Measurements from ENCODE around the gene TRIM65. TPM values are rescaled to one million over a fixed set of nuclear protein-coding genes. Genes with fewer than 3 reads are reported as not detected.
A peak's percentile ranks its signal among the peaks of the same experiment; 100 is the strongest.

TRIM65 gene
- total and polyA plus RNA-seq, 2 experiments from 2014 or later, result 13.8 to 54.0 TPM

DNA sequence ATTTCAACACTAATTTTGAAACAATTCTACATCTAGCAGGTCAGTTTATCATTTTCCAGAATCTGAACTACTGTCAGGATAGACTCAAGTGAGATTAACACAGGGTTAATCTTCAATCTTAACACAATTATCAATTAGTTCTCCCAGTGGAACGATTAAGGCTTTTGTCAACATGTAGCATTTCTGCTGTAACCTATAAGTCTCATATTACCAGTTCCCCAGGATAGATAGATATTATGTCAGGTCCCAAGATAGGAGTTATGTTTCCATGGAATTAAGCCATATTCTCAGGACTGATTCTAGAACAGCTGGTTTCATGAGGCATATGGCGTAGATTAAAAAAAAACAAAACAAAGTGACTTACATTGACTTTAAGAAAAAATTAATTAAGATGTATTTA is 48.5 kb upstream of the TRIM65 start (continued):
- TF ChIP-seq, protein P1, sequence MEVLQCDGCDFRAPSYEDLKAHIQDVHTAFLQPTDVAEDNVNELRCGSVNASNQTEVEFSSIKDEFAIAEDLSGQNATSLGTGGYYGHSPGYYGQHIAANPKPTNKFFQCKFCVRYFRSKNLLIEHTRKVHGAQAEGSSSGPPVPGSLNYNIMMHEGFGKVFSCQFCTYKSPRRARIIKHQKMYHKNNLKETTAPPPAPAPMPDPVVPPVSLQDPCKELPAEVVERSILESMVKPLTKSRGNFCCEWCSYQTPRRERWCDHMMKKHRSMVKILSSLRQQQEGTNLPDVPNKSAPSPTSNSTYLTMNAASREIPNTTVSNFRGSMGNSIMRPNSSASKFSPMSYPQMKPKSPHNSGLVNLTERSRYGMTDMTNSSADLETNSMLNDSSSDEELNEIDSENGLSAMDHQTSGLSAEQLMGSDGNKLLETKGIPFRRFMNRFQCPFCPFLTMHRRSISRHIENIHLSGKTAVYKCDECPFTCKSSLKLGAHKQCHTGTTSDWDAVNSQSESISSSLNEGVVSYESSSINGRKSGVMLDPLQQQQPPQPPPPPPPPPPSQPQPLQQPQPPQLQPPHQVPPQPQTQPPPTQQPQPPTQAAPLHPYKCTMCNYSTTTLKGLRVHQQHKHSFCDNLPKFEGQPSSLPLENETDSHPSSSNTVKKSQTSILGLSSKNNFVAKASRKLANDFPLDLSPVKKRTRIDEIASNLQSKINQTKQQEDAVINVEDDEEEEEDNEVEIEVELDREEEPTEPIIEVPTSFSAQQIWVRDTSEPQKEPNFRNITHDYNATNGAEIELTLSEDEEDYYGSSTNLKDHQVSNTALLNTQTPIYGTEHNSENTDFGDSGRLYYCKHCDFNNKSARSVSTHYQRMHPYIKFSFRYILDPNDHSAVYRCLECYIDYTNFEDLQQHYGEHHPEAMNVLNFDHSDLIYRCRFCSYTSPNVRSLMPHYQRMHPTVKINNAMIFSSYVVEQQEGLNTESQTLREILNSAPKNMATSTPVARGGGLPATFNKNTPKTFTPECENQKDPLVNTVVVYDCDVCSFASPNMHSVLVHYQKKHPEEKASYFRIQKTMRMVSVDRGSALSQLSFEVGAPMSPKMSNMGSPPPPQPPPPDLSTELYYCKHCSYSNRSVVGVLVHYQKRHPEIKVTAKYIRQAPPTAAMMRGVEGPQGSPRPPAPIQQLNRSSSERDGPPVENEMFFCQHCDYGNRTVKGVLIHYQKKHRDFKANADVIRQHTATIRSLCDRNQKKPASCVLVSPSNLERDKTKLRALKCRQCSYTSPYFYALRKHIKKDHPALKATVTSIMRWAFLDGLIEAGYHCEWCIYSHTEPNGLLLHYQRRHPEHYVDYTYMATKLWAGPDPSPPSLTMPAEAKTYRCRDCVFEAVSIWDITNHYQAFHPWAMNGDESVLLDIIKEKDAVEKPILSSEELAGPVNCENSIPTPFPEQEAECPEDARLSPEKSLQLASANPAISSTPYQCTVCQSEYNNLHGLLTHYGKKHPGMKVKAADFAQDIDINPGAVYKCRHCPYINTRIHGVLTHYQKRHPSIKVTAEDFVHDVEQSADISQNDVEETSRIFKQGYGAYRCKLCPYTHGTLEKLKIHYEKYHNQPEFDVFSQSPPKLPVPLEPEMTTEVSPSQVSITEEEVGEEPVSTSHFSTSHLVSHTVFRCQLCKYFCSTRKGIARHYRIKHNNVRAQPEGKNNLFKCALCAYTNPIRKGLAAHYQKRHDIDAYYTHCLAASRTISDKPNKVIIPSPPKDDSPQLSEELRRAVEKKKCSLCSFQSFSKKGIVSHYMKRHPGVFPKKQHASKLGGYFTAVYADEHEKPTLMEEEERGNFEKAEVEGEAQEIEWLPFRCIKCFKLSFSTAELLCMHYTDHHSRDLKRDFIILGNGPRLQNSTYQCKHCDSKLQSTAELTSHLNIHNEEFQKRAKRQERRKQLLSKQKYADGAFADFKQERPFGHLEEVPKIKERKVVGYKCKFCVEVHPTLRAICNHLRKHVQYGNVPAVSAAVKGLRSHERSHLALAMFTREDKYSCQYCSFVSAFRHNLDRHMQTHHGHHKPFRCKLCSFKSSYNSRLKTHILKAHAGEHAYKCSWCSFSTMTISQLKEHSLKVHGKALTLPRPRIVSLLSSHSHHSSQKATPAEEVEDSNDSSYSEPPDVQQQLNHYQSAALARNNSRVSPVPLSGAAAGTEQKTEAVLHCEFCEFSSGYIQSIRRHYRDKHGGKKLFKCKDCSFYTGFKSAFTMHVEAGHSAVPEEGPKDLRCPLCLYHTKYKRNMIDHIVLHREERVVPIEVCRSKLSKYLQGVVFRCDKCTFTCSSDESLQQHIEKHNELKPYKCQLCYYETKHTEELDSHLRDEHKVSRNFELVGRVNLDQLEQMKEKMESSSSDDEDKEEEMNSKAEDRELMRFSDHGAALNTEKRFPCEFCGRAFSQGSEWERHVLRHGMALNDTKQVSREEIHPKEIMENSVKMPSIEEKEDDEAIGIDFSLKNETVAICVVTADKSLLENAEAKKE (CRISPR knock-in tag; IDR thresholded peaks at IDR 0.05), result no peak
- TF ChIP-seq, protein P2, sequence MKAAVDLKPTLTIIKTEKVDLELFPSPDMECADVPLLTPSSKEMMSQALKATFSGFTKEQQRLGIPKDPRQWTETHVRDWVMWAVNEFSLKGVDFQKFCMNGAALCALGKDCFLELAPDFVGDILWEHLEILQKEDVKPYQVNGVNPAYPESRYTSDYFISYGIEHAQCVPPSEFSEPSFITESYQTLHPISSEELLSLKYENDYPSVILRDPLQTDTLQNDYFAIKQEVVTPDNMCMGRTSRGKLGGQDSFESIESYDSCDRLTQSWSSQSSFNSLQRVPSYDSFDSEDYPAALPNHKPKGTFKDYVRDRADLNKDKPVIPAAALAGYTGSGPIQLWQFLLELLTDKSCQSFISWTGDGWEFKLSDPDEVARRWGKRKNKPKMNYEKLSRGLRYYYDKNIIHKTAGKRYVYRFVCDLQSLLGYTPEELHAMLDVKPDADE (IDR thresholded peaks at IDR 0.05), result no peak
- no peak for TF ChIP-seq EZH2phosphoT487 (IDR thresholded peaks at IDR 0.05; ENCODE audit: unreplicated experiment)
- TF ChIP-seq EZH2 (IDR thresholded peaks at IDR 0.05; ENCODE audit: low read depth, unreplicated experiment), result no peak
- TF ChIP-seq CREB1 (CRISPR knock-in tag; IDR thresholded peaks at IDR 0.05; ENCODE audit: low read depth), result no peak

DNA sequence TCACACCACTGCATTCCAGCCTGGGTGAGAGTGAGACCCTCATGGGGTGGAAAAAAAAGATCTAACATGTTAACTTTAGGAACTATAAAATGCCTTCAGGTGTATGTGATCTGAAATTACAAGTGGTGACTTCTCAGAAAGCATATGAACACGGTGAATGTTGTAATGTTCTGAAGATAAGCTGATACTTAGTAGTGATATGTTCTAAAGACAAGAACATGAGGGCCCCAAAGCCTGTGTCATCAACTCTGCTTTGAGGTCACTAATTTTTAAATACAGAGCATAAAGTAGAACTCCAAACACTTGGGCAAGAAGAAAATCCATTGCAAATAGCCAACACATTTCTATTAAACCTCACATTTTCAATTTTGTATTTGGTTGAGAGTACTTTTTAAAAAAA is 46.7 kb upstream of the TRIM65 start:
- Mint-ChIP-seq H3K4me1 (peaks cover 15% of the 10 kb centered on the region; the same call in 2 of the 3 replicates), H3K9me3 (no peaks in the 10 kb centered on the region), H3K27me3 (ENCODE audit: insufficient read depth, low read depth, poor library complexity) (peaks cover 5% of the 10 kb centered on the region), H3K4me3 (no peak overlapping the region), H3K27ac (no peak overlapping the region), H3K36me3 (ENCODE audit: low read depth) (peaks cover 16% of the 10 kb centered on the region; the same call in 2 of the 3 replicates)
- Histone ChIP-seq H3K27me3 (ENCODE audit: insufficient read depth) (no peaks in the 10 kb centered on the region), H3K4me1 (ENCODE audit: insufficient read depth) (peaks cover 17% of the 10 kb centered on the region; the same call in 1 of the 2 replicates), H3K9me2 (ENCODE audit: insufficient read depth) (no peaks in the 10 kb centered on the region), H3F3A (replicated peaks; ENCODE audit: low read depth) (peaks cover 17% of the 10 kb centered on the region), H3K36me3 (ENCODE audit: insufficient read depth) (no peaks in the 10 kb centered on the region), H3K27ac (ENCODE audit: low read depth) (0 out of 2 replicates have a peak overlapping the region, but pooled peaks have one; percentile 37), H4K20me1 (replicated peaks; ENCODE audit: insufficient read depth) (no peaks in the 10 kb centered on the region), H3K79me2 (replicated peaks; ENCODE audit: insufficient read depth) (no peaks in the 10 kb centered on the region), H2AFZ (no peak overlapping the region), H3K4me2 (no peak overlapping the region), H3K4me3 (no peak overlapping the region)
- ATAC-seq (no peak), DNase-seq (ENCODE audit: low spot score) (no peak)
- TF ChIP-seq, protein P1 (CRISPR knock-in tag; IDR thresholded peaks at IDR 0.05), result no peak
- TF ChIP-seq JUNB (IDR thresholded peaks at IDR 0.05; ENCODE audit: unreplicated experiment), result no peak
